Mammary epithelial cell (primary cell): Measurements from ENCODE around the gene DEDD.

Experiments used
- CTCF ChIP-seq, 2 donors: IDR thresholded peaks in 1 of 2; conservative IDR thresholded peaks in 1 of 2; 2 replicates each; pipeline ENCODE4 v1.5.1; 2011 to 2012; ENCODE audit warnings: inconsistent platforms in 2 of 2, low read length in 2 of 2, mild to moderate bottlenecking in 2 of 2, control low read depth in 1 of 2, low read depth in 1 of 2; ENCODE audit not compliant: insufficient read depth in 1 of 2; ENCODE audit errors: extremely low read depth in 1 of 2
- EZH2 ChIP-seq: IDR thresholded peaks from 2 replicates; pipeline ENCODE4 v1.6.1; 2012; ENCODE audit warnings: low read length, inconsistent platforms, borderline replicate concordance

- TF ChIP-seq CTCF (conservative IDR thresholded peaks at IDR 0.05 in 1 of 2, IDR thresholded peaks at IDR 0.05 in 1 of 2; ENCODE audit: extremely low read depth in 1 of 2, insufficient read depth in 1 of 2, low read depth in 1 of 2, low read length in 2 of 2) (no peak), EZH2 (no peak)
Observed at GRCh38 chr1:161164901-161165610, 32.6 kb upstream of the DEDD start.
